GM19240 (cell line): ENCODE data around the gene KLHL17.
"Not testable (repeated sequence)": the region's sequence is repeated elsewhere in the genome, so short reads cannot be mapped to it uniquely, and the experiment has no call there.

Source experiments
- DNase-seq: peaks from one replicate; pipeline ENCODE4 v3.0.0; 2011; ENCODE audit warnings: low spot score; ENCODE audit not compliant: insufficient read length

Gene KLHL17

DNA sequence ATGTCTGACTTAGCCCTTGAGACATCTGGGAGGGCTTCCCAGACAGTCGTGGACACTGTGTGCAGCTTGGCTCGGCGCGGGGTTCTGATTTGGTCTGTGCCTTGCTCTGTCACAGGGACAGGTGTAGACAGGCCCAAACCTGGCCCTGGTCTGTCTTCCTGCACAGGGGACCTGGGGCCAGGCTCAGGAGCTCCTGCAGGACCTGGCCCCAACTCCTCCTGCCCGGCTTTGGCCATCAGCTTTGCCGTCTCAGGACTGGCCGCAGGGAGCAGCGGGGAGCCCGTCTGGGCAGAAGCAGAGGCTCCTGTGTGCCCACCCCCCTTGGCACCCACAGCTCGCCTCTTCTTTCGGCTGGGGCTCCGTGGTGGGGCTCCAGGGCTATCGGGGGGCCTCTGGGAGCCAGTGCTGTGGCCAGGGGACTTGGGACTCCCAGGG, 19.8 kb downstream of the KLHL17 start:
- no peak for DNase-seq

- DNase-seq = no peak
Observed at GRCh38 chr1:980602-981395, 20.4 kb downstream of the KLHL17 start.

DNA sequence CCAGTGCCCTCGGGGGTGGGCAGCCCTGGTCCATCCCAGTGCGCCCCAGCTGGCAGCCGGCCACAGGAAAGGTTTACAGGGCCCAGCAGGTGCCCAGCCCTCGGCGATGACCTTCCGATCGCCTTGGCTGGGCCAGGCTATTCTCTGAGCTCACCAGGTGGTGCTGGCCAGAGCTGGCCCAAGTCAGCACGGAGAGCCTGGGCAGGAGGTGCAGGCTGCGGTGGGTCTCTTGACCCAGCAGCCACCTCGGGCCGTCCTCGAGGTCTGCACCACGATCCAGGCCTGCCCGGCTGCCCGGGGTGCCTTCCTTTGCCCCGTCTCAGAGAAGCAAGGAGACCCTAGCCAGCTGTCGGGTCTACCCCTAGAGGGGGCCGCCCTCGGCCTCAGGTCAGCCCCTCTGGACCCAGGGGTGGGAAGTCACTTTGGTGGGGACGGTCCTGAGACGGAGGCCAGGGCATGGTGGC, 21.1 kb downstream of the KLHL17 start:
- no peak for DNase-seq

- no peak for DNase-seq
Observed at GRCh38 chr1:981955-982558, 21.7 kb downstream of the KLHL17 start, which contains the start of gene PERM1. Gene PERM1, minus strand, starts transcription at chr1:982093. Its CDS starts 1,064 bp downstream, at chr1:981029.

- no peak for DNase-seq
Observed at GRCh38 chr1:982765-983436, 22.5 kb downstream of the KLHL17 start.

DNA sequence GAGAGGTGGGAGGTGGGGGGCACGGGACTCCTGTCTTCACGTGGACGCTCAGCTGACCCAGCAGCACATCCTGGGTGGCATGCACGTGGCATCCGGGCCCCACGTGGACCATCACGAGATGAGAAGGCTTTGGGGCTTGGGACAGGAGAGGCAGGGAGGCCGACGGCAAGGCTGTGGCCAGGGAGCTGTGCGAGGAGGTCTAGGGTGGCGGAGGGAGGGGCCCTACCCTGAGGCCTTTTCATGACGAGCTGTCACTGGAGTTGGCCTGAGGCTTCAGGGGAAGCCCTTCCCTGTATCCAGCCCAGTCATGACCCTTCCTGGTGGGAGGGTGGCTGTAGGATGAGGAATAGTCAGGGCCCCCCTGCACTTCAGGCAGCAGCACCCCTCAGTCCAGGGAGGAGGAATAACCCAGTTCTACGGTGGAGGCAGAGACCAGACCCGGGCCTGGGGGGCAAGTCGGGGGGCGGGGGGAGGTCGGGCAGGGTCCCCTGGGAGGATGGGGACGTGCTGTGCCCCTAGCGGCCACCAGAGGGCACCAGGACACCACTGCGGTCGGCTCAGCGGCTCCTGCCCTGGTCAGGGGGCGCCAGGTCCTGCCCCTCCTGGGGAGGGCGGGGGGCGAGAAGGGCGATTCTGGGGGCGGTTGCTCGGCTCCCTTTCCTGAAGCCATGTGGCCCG, 23.6 kb downstream of the KLHL17 start:
- peak; percentile 81 for DNase-seq

DNA sequence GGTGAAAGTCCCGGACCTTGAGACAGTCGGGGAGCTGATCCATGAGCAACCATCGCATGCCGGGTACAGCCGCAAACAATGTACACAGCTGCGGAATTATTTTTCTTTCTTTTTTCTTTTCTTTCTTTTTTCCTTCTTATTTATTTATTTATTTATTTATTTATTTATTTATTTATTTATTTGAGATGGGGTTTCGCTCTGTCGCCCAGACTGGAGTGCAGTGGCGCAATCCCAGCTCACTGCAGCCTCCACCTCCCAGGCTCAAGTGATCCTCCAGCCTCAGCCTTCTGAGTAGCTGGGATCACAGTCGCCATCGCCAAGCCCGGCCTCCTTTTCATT, 24.1 kb downstream of the KLHL17 start:
- DNase-seq = no peak

DNA sequence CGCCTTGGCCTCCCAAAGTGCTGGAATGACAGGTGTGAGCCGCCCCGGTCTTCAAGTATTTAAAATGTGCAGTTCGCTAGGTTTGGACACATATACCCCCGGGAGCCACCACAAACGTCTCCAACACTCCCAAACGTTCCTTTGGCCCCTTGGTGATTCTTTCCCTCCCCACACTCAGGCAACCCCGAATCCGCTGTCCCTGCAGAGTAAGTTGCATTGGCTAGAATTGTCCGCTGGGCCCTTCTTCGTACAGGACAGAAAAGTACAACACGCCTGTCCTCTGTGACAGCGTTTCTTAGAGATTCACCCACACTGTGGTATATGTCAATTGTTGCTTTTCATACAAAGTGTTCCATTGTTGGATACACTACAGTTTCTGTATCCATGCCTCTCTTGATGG, 24.7 kb downstream of the KLHL17 start:
- DNase-seq = no peak

GRCh38 chr1:988061-988460, 27.7 kb downstream of the KLHL17 start:
- DNase-seq = not testable (repeated sequence)

GRCh38 chr1:991275-991674, 30.9 kb downstream of the KLHL17 start:
- not testable (repeated sequence) for DNase-seq

DNA sequence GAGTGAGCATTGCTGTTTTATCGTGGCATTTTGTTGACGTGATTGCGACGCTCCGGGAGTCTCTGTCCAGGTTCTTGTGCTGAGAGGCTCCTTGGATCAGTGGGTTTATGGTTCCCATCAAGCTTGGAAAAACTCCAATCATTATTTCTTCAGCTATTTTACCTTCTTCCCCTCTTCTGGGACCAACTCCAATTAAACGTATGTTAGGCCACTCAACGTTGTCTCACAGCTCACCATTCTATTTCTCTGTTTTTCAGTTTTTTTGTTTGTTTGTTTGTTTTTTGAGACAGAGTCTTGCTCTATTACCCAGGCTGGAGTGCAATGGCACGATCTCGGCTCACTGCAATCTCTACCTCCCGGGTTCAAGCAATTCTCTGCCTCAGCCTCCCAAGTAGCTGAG, 31.5 kb downstream of the KLHL17 start:
- DNase-seq = no peak

- no peak for DNase-seq
Observed at GRCh38 chr1:992362-992761, 32.0 kb downstream of the KLHL17 start.

GRCh38 chr1:993379-993995, 33.1 kb downstream of the KLHL17 start:
- no peak for DNase-seq

DNA sequence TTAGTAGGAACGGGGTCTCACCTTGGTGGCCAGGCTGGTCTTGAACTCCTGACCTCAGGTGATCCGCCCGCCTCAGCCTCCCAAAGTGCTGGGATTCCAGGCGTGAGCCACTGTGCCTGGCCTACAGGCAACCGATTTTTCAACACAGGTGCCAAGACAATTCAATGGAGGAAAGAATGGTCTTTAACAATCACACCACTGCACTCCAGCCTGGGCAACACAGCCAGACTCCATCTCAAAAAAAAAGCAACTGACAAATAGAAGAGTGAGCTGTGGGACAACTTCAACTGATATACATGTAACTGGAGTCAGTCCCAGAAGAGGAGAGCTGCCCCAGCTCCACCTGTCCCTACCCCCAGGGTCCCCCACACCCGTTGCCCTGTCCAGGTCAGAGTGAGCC, 34.2 kb downstream of the KLHL17 start:
- not testable (repeated sequence) for DNase-seq

- DNase-seq = no peak
Observed at GRCh38 chr1:995665-996633, 35.6 kb downstream of the KLHL17 start.

DNA sequence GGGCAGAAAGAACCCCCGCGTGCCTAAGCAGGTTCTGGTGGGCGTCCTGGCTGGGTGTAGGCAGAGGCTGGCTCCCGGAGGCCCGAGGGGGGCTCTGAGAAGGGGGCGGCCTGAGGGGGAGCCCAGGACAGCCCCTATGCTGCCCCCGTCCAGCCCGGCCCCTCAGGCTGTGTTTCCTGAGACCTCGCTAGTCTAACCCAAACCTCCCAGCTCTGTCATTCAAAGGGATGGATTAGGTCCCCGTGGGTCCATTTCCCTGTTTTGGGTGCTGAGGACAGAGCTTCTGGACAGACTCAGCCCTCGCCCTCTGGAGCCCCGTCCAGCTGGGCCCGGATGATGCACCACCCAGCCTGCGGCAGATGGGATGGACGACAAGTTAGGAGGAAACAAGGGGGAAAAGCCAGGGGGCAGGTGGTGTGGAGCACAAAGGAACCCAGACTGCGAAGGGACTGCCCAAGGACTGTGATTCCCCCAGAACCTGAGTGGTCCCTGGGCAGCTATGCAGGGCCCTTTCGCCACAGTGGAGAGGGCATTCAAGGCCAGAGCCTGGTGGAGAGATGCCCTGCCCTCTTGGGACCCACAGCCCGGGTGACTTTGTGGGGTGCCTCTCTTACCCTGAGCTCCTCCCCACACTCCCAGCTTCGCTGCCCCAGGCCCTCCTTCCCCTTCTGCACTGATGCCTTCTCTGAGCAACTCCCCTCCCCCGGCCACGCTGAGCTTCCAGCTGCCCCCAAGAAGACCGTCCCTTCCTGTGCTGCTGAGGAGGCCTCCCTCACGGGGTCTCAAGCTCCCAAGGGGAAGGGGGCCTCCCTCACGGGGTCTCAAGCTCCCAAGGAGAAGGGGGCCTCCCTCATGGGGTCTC, 36.7 kb downstream of the KLHL17 start:
- no peak for DNase-seq

- no peak for DNase-seq
Observed at GRCh38 chr1:997713-997992, 37.3 kb downstream of the KLHL17 start.

GRCh38 chr1:997993-998744, 37.8 kb downstream of the KLHL17 start:
- no peak for DNase-seq

- no peak for DNase-seq
Observed at GRCh38 chr1:998745-998994, 38.3 kb downstream of the KLHL17 start.
